H1 (cell line): ENCODE results near the gene DRC7. TPM values are rescaled to one million over a fixed set of nuclear protein-coding genes. Genes with fewer than 3 reads are reported as not detected.
"Not testable (repeated sequence)": the region's sequence is repeated elsewhere in the genome, so short reads cannot be mapped to it uniquely, and the experiment has no call there.

Experiments used
- CTCF ChIA-PET: fragments of 300-600 bp; sonication (Branson Sonifier 250); formaldehyde crosslinking; loops from one replicate; lab custom pipeline; 2021; ENCODE audit not compliant: partially characterized antibody; lab: Charles Lee
- POLR2A ChIA-PET: fragments of 300-600 bp; sonication (Branson Sonifier 250); formaldehyde crosslinking; loops from one replicate; lab custom pipeline; 2021; ENCODE audit warnings: inconsistent platforms; ENCODE audit not compliant: partially characterized antibody; lab: Charles Lee
- DNase-seq, 2 experiments: peaks; one replicate each; pipeline versions ENCODE4 v3.0.0 to v3.0.0-alpha.2; 2010 to 2022; ENCODE audit warnings: low spot score in 2 of 2, low read depth in 1 of 2, mixed read lengths in 1 of 2
- FAIRE-seq: peaks from 2 replicates; lab custom pipeline; 2011; peaks lifted over from hg19 to GRCh38; lab: Jason Lieb, UNC
- H2AFZ ChIP-seq: 2 replicates; pipeline ENCODE4 v1.8.1; 2012; ENCODE audit warnings: low read length, inconsistent platforms
- H2AK5ac ChIP-seq: 2 replicates; pipeline ENCODE4 v1.6.1; 2013; ENCODE audit warnings: low read depth, low read length
- H2BK120ac ChIP-seq: replicated peaks from 2 replicates; pipeline ENCODE3; 2013; ENCODE audit warnings: low read depth, low read length, inconsistent platforms
- H2BK12ac ChIP-seq: 2 replicates; pipeline ENCODE4 v1.6.1; 2013; ENCODE audit warnings: low read depth, low read length
- H2BK15ac ChIP-seq: 2 replicates; pipeline ENCODE4 v1.6.1; 2013; ENCODE audit warnings: low read length
- H2BK20ac ChIP-seq: 2 replicates; pipeline ENCODE4 v1.6.1; 2013; ENCODE audit warnings: low read length
- H2BK5ac ChIP-seq: 2 replicates; pipeline ENCODE4 v1.6.1; 2013; ENCODE audit warnings: low read depth, low read length
- H3K14ac ChIP-seq: 2 replicates; pipeline ENCODE4 v1.6.1; 2013; ENCODE audit warnings: inconsistent platforms; ENCODE audit not compliant: insufficient read length
- H3K18ac ChIP-seq: 2 replicates; pipeline ENCODE4 v1.6.1; 2013; ENCODE audit warnings: low read length; ENCODE audit errors: extremely low read depth
- H3K23ac ChIP-seq: 2 replicates; pipeline ENCODE4 v1.6.1; 2013; ENCODE audit warnings: inconsistent platforms; ENCODE audit not compliant: insufficient read length
- H3K23me2 ChIP-seq: 2 replicates; pipeline ENCODE4 v1.6.1; 2013; ENCODE audit warnings: low read depth, low read length
- H3K27ac ChIP-seq: 2 replicates; pipeline ENCODE4 v1.6.1; 2011; ENCODE audit warnings: low read depth, low read length, inconsistent platforms
- H3K27me3 ChIP-seq, 4 experiments: replicated peaks in 1 of 4; 1 replicate in 1 of 4; 2 replicates in 3 of 4; pipeline versions ENCODE4 v1.6.1 to v1.8.1; 2011 to 2013; ENCODE audit warnings: low read length in 3 of 4, mild to moderate bottlenecking in 3 of 4, inconsistent platforms in 2 of 4, mixed read lengths in 2 of 4, moderate library complexity in 1 of 4; ENCODE audit not compliant: control insufficient read depth in 3 of 4, insufficient read depth in 3 of 4; ENCODE audit errors: extremely low read depth in 1 of 4
- H3K36me3 ChIP-seq, 4 experiments: 2 replicates each; pipeline versions ENCODE4 v1.6.1 to v1.8.1; 2011 to 2013; ENCODE audit warnings: mild to moderate bottlenecking in 4 of 4, low read length in 3 of 4, moderate library complexity in 2 of 4, control low read depth in 1 of 4, inconsistent platforms in 1 of 4; ENCODE audit not compliant: insufficient read depth in 4 of 4, control insufficient read depth in 2 of 4
- H3K4ac ChIP-seq: replicated peaks from 2 replicates; pipeline ENCODE3; 2013; ENCODE audit warnings: low read length, low read depth, mixed read lengths, inconsistent platforms; ENCODE audit not compliant: insufficient read length
- H3K4me1 ChIP-seq, 4 experiments: replicated peaks in 1 of 4; 1 replicate in 1 of 4; 2 replicates in 3 of 4; pipeline versions ENCODE4 v1.6.1 to v1.8.1; 2011 to 2013; ENCODE audit warnings: low read length in 3 of 4, inconsistent platforms in 2 of 4, mixed read lengths in 1 of 4; ENCODE audit not compliant: insufficient read depth in 4 of 4, control insufficient read depth in 3 of 4
- H3K4me2 ChIP-seq, 2 experiments: 2 replicates each; pipeline versions ENCODE4 v1.6.1 to v1.8.1; 2011 to 2013; ENCODE audit warnings: low read depth in 2 of 2, low read length in 2 of 2, control low read depth in 1 of 2, inconsistent platforms in 1 of 2, mild to moderate bottlenecking in 1 of 2; ENCODE audit not compliant: insufficient read depth in 1 of 2
- H3K4me3 ChIP-seq, 4 experiments: fragments of 200-600, 300-600 bp in 1 of 4; sonication (generic), shearing (Covaris generic), sonication (Bioruptor Twin) in 1 of 4; 2 replicates each; pipeline versions ENCODE4 v1.5.1 to v1.8.1; 2011 to 2016; ENCODE audit warnings: low read length in 4 of 4, low read depth in 3 of 4, control low read depth in 2 of 4, inconsistent platforms in 2 of 4, mild to moderate bottlenecking in 2 of 4, mixed read lengths in 1 of 4, moderate library complexity in 1 of 4; ENCODE audit not compliant: insufficient read depth in 2 of 4; ENCODE audit errors: extremely low read depth in 1 of 4
- H3K56ac ChIP-seq: replicated peaks from 2 replicates; pipeline ENCODE3; 2013; ENCODE audit warnings: low read depth, mild to moderate bottlenecking, mixed read lengths, low read length, inconsistent platforms; ENCODE audit not compliant: insufficient read length
- H3K79me1 ChIP-seq: 2 replicates; pipeline ENCODE4 v1.6.1; 2013; ENCODE audit warnings: low read depth, low read length, control low read depth
- H3K79me2 ChIP-seq, 2 experiments: 2 replicates each; pipeline versions ENCODE4 v1.6.1 to v1.8.1; 2012 to 2013; ENCODE audit warnings: low read length in 2 of 2, mild to moderate bottlenecking in 2 of 2, inconsistent platforms in 1 of 2; ENCODE audit not compliant: insufficient read depth in 2 of 2, control insufficient read depth in 1 of 2
- H3K9ac ChIP-seq, 4 experiments: replicated peaks in 1 of 4; 1 replicate in 1 of 4; 2 replicates in 3 of 4; pipeline versions ENCODE4 v1.6.1 to v1.8.1; 2011 to 2013; ENCODE audit warnings: low read depth in 3 of 4, low read length in 3 of 4, control low read depth in 2 of 4, mild to moderate bottlenecking in 2 of 4, moderate library complexity in 2 of 4, inconsistent platforms in 1 of 4; ENCODE audit errors: extremely low read depth in 1 of 4
- H3K9me3 ChIP-seq, 2 experiments: 2 replicates each; pipeline versions ENCODE4 v1.6.1 to v1.8.1; 2012 to 2013; ENCODE audit warnings: mild to moderate bottlenecking in 2 of 2, moderate library complexity in 2 of 2, control low read depth in 1 of 2, inconsistent platforms in 1 of 2, low read depth in 1 of 2, low read length in 1 of 2, mixed read lengths in 1 of 2; ENCODE audit not compliant: insufficient read depth in 2 of 2
- H4K20me1 ChIP-seq, 2 experiments: replicated peaks in 1 of 2; 2 replicates each; pipeline versions ENCODE3 to v1.8.1; 2011 to 2013; ENCODE audit warnings: inconsistent platforms in 2 of 2, low read length in 2 of 2, mild to moderate bottlenecking in 1 of 2; ENCODE audit not compliant: insufficient read depth in 2 of 2, control insufficient read depth in 1 of 2
- H4K5ac ChIP-seq: 2 replicates; pipeline ENCODE4 v1.6.1; 2013; ENCODE audit warnings: low read length, low read depth, mixed read lengths, inconsistent platforms; ENCODE audit not compliant: insufficient read length
- H4K8ac ChIP-seq: 2 replicates; pipeline ENCODE4 v1.8.0; 2013; ENCODE audit warnings: mild to moderate bottlenecking, moderate library complexity, low read length, inconsistent platforms; ENCODE audit not compliant: insufficient read depth; ENCODE audit errors: extremely low read depth
- H4K91ac ChIP-seq: replicated peaks from 2 replicates; pipeline ENCODE3; 2013; ENCODE audit warnings: low read length, mixed read lengths, inconsistent platforms; ENCODE audit not compliant: insufficient read length
- WGBS, 2 experiments: shearing (Covaris generic) in 1 of 2; methylation state at CpG; one replicate each; pipeline versions ENCODE4 v1.1.6 to v1.1.7; 2013 to 2015; ENCODE audit warnings: low lambda C conversion rate in 2 of 2, mixed read lengths in 2 of 2, inconsistent platforms in 1 of 2, low coverage in 1 of 2, missing lambda C conversion rate in 1 of 2; ENCODE audit not compliant: insufficient replicate concordance in 2 of 2, insufficient coverage in 1 of 2, insufficient read length in 1 of 2; ENCODE audit errors: extremely low coverage in 1 of 2, missing lambda C conversion rate in 1 of 2; 5-methylcytosine and 5-hydroxymethylcytosine counted together
- polyA plus RNA-seq, 7 experiments: library from polyadenylated mRNA; depleted of rRNA in 3 of 7; stranded (reverse) in 5 of 7; unstranded in 2 of 7; fragments of >200 nt in 5 of 7; fragments of 200-250 nt in 2 of 7; gene quantifications; 1 replicate in 5 of 7; 2 replicates in 1 of 7; 4 replicates in 1 of 7; pipeline versions ENCODE4 v1.2.1 to v1.2.3, GENCODE V29; 2011 to 2013; ENCODE audit warnings: missing spikeins in 2 of 7, mixed read lengths in 2 of 7
- total RNA-seq: library from RNA; stranded (reverse); fragmentation: NEBNext Ultra II Directional; extraction: Animal tissue kit (Norgen Biotek cat#: 25700); gene quantifications from 2 replicates; pipeline ENCODE4 v1.2.1, GENCODE V29; 2021

Gene DRC7
- total and polyA plus RNA-seq, 2 of the 8 experiments (the other 6 are each of a cell fraction or from before 2014, with no cell fraction given), result 0.14 TPM; not detected in 1

DNA sequence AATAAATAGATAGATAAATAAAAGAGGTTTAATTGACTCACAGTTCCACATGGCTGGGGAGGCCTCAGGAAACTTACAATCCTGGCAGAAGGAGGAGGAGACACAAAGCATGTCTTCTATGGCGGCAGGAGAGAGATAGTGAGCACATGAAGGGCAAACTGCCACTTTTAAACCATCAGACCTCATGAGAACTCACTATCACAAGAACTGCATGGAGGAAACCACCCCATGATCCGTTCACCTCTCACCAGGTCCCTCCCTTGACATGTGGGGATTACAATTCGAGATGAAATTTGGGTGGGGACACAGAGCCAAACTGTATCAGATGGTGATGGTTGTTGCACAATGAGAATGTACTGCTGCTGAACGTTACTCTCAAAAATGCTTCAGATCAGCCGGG is 85.2 kb downstream of the DRC7 start:
- H4K5ac ChIP-seq, H3K36me3 ChIP-seq, H3K9ac ChIP-seq, H2BK120ac ChIP-seq, H3K23me2 ChIP-seq, H2BK12ac ChIP-seq, DNase-seq, H3K27ac ChIP-seq, H3K9me3 ChIP-seq, H2BK20ac ChIP-seq, H3K4me3 ChIP-seq, H2AFZ ChIP-seq, H4K20me1 ChIP-seq, H2AK5ac ChIP-seq, H3K56ac ChIP-seq, H3K4me2 ChIP-seq, H2BK5ac ChIP-seq, H4K91ac ChIP-seq, H2BK15ac ChIP-seq, H3K4ac ChIP-seq, FAIRE-seq, H3K18ac ChIP-seq, H3K79me2 ChIP-seq, POLR2A ChIA-PET, H3K79me1 ChIP-seq, H4K8ac ChIP-seq, H3K14ac ChIP-seq, H3K23ac ChIP-seq, H3K27me3 ChIP-seq: not testable (repeated sequence)
- H3K4me1 ChIP-seq, result peaks cover 6 to 17% (median 14%) of the 10 kb centered on the region in 4 experiments
- WGBS, 2 experiments, result 91% methylated on average over 5 of the region's 5 CpGs; no CpG with 5 or more reads in 1 of the 2 experiments
- CTCF ChIA-PET, result interaction anchor here (22.4 kb wide), 1 partner anchor 18 kb away, joined by 279 read pairs; the partner anchor contains the start of gene KIFC3
